SKM-1 (cell line): Measurements from ENCODE around the gene EWSR1.
"Not testable (repeated sequence)": the region's sequence is repeated elsewhere in the genome, so short reads cannot be mapped to it uniquely, and the experiment has no call there.

Experiments used
- DNase-seq: peaks from one replicate; lab custom pipeline; 2025; ENCODE audit not compliant: unreplicated experiment; lab: John Stamatoyannopoulos, UW

Gene EWSR1

GRCh38 chr22:29267858-29268510 is at the start of gene EWSR1, which contains the start of gene RHBDD3:
EWSR1 (plus strand) TSS chr22:29268268; CDS start chr22:29268337, 69 bp downstream.
RHBDD3 (minus strand) TSS chr22:29267981; CDS start chr22:29265626, 2,355 bp downstream.
- DNase-seq, result peak; percentile 95

- no peak for DNase-seq
These were observed 49.2 kb upstream of the EWSR1 start for GRCh38 chr22:29218758-29219408.

GRCh38 chr22:29219409-29219782 is 48.7 kb upstream of the EWSR1 start:
- DNase-seq, result not testable (repeated sequence)

GRCh38 chr22:29219881-29220670 is 48.0 kb upstream of the EWSR1 start:
- no peak for DNase-seq

- no peak for DNase-seq
These were observed 43.8 kb upstream of the EWSR1 start for GRCh38 chr22:29224121-29224858.

- no peak for DNase-seq
These were observed 43.1 kb upstream of the EWSR1 start for GRCh38 chr22:29224859-29225410.

- no peak for DNase-seq
These were observed 42.5 kb upstream of the EWSR1 start for GRCh38 chr22:29225422-29226090.

GRCh38 chr22:29226351-29226981 is 41.6 kb upstream of the EWSR1 start:
- no peak for DNase-seq

- no peak for DNase-seq
These were observed 36.8 kb upstream of the EWSR1 start for GRCh38 chr22:29230972-29231875.

- no peak for DNase-seq
These were observed 35.8 kb upstream of the EWSR1 start for GRCh38 chr22:29231971-29232959.

GRCh38 chr22:29233277-29233877 is 34.7 kb upstream of the EWSR1 start:
- no peak for DNase-seq

GRCh38 chr22:29240481-29240880 is 27.6 kb upstream of the EWSR1 start:
- not testable (repeated sequence) for DNase-seq

- no peak for DNase-seq
These were observed 24.1 kb upstream of the EWSR1 start for GRCh38 chr22:29243874-29244446.

- DNase-seq, result no peak
These were observed 23.1 kb upstream of the EWSR1 start for GRCh38 chr22:29244785-29245625.

GRCh38 chr22:29245626-29246385 is 22.3 kb upstream of the EWSR1 start:
- DNase-seq, result peak; percentile 46
